ENCODE measurements around the gene TRIP6.

Gene TRIP6

GRCh38 chr7:100878685-100879084 lies 11.5 kb downstream of the TRIP6 start:
- Histone ChIP-seq H3K36me3 (peaks cover 59% of the 10 kb centered on the region), H3K9me3 (no peaks in the 10 kb centered on the region), H3K4me3 (ENCODE audit: low read depth in 1 of 2, low read length in 1 of 2) (no peak overlapping the region), H3K27ac (no peak overlapping the region), H3K27me3 (no peaks in the 10 kb centered on the region), H3K4me1 (ENCODE audit: control insufficient read depth in 1 of 2, insufficient read depth in 1 of 2, low read depth in 1 of 2, low read length in 1 of 2) (peaks cover 23 to 26% of the 10 kb centered on the region in 2 experiments)
- no peak for TF ChIP-seq CTCF (IDR thresholded peaks at IDR 0.05)

- no peaks in the 10 kb centered on the region for H3K9me3 ChIP-seq
- H3K4me1 ChIP-seq (ENCODE audit: control insufficient read depth in 1 of 2, insufficient read depth in 1 of 2, low read depth in 1 of 2, low read length in 1 of 2) = peaks cover 15 to 17% of the 10 kb centered on the region in 2 experiments
- H3K27me3 ChIP-seq = no peaks in the 10 kb centered on the region
- H3K4me3 ChIP-seq (ENCODE audit: low read depth in 1 of 2, low read length in 1 of 2) = no peak overlapping the region
- H3K36me3 ChIP-seq = peaks cover 70% of the 10 kb centered on the region
- no peak overlapping the region for H3K27ac ChIP-seq
- no peak for TF ChIP-seq CTCF (IDR thresholded peaks at IDR 0.05)
These were observed 12.6 kb downstream of the TRIP6 start for GRCh38 chr7:100879685-100880261.

- no peaks in the 10 kb centered on the region for H3K27me3 ChIP-seq
- H3K4me1 ChIP-seq (ENCODE audit: control insufficient read depth in 1 of 2, insufficient read depth in 1 of 2, low read depth in 1 of 2, low read length in 1 of 2) = peaks cover 10 to 11% of the 10 kb centered on the region in 2 experiments
- H3K27ac ChIP-seq = no peak overlapping the region
- H3K4me3 ChIP-seq (ENCODE audit: low read depth in 1 of 2, low read length in 1 of 2) = no peak overlapping the region
- H3K9me3 ChIP-seq = no peaks in the 10 kb centered on the region
- no peak for TF ChIP-seq CTCF (IDR thresholded peaks at IDR 0.05)
- H3K36me3 ChIP-seq = peaks cover 79% of the 10 kb centered on the region
These were observed 13.5 kb downstream of the TRIP6 start for GRCh38 chr7:100880645-100881044.

- Histone ChIP-seq H3K36me3 (peaks cover 84% of the 10 kb centered on the region), H3K4me1 (ENCODE audit: control insufficient read depth in 1 of 2, insufficient read depth in 1 of 2, low read depth in 1 of 2, low read length in 1 of 2) (peaks cover 6 to 8% of the 10 kb centered on the region in 2 experiments), H3K27me3 (no peaks in the 10 kb centered on the region), H3K27ac (no peak overlapping the region), H3K4me3 (ENCODE audit: low read depth in 1 of 2, low read length in 1 of 2) (no peak overlapping the region), H3K9me3 (no peaks in the 10 kb centered on the region)
- TF ChIP-seq CTCF (IDR thresholded peaks at IDR 0.05) = no peak
These were observed 13.9 kb downstream of the TRIP6 start for GRCh38 chr7:100881136-100881535.

- H3K9me3 ChIP-seq = no peaks in the 10 kb centered on the region
- no peak overlapping the region for H3K4me3 ChIP-seq (ENCODE audit: low read depth in 1 of 2, low read length in 1 of 2)
- H3K27ac ChIP-seq = no peak overlapping the region
- H3K36me3 ChIP-seq = peaks cover 84% of the 10 kb centered on the region
- no peaks in the 10 kb centered on the region for H3K27me3 ChIP-seq
- H3K4me1 ChIP-seq (ENCODE audit: control insufficient read depth in 1 of 2, insufficient read depth in 1 of 2, low read depth in 1 of 2, low read length in 1 of 2) = peaks cover 12% of the 10 kb centered on the region in 2 experiments
- TF ChIP-seq CTCF (IDR thresholded peaks at IDR 0.05) = no peak
These were observed 15.0 kb downstream of the TRIP6 start for GRCh38 chr7:100882201-100882600.
